ENCODE results near the gene ZNF443. TPM values are rescaled to one million over a fixed set of nuclear protein-coding genes. Genes with fewer than 3 reads are reported as not detected.
"Not testable (repeated sequence)": the region's sequence is repeated elsewhere in the genome, so short reads cannot be mapped to it uniquely, and the experiment has no call there.

ZNF443 gene
- polyA plus RNA-seq, 3 donors = 0.24 to 1.00 (median 0.52) TPM

DNA sequence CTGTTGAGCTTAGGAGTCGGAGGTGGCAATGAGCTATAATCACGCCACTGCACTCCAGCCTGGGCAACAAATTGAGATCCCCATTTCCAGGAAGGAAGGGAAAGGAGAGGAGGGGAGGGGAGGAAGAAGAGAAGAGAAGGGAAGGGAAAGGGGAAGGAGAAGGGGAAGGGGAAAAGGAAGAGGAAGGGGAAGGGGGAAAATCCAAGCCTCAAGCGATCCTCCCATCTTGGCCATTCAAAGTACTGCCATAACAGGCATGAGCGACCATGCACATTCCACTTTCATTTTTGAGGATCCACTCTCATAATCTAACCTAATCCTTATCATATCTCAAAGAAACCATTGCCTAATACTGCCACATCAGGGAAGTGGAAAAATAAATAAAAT is 14.9 kb downstream of the ZNF443 start:
- Histone ChIP-seq H3K27ac (ENCODE audit: low read depth in 1 of 2, low read length in 2 of 2) (no peak overlapping the region), H3K4me3 (replicated peaks in 1 of 3; ENCODE audit: low read depth in 2 of 3, low read length in 3 of 3) (no peak overlapping the region), H3K27me3 (ENCODE audit: control insufficient read depth in 2 of 2, insufficient read depth in 2 of 2, low read length in 2 of 2) (no peaks in the 10 kb centered on the region), H3K36me3 (replicated peaks in 1 of 2; ENCODE audit: control insufficient read depth in 1 of 2, insufficient read depth in 2 of 2, low read length in 2 of 2) (peaks cover under 1 to 29% of the 10 kb centered on the region in 2 donors), H2AFZ (ENCODE audit: insufficient read depth, low read depth, low read length, poor library complexity, severe bottlenecking) (no peak overlapping the region), H4K20me1 (ENCODE audit: insufficient read depth, low read length) (no peaks in the 10 kb centered on the region), H3K79me2 (ENCODE audit: insufficient read depth, low read length) (no peaks in the 10 kb centered on the region), H3K9me3 (replicated peaks in 1 of 2; ENCODE audit: control insufficient read depth in 1 of 2, insufficient read depth in 1 of 2, low read length in 2 of 2) (peaks cover 62 to 88% of the 10 kb centered on the region in 2 donors), H3K9ac (ENCODE audit: insufficient read depth, low read length, poor library complexity, severe bottlenecking) (no peak overlapping the region), H3K4me1 (ENCODE audit: control insufficient read depth in 1 of 2, insufficient read depth in 2 of 2, low read length in 2 of 2) (no peaks in the 10 kb centered on the region), H3K4me2 (replicated peaks; ENCODE audit: extremely low read depth, low read length, poor library complexity, severe bottlenecking) (no peak overlapping the region)
- Mint-ChIP-seq H3K4me3 (no peak overlapping the region), H3K36me3 (peaks cover 14 to 33% of the 10 kb centered on the region in 2 donors), H3K27ac (no peak overlapping the region), H3K4me1 (no peaks in the 10 kb centered on the region), H3K27me3 (ENCODE audit: low read depth in 3 of 3) (no peaks in the 10 kb centered on the region), H3K9me3 (peaks cover 50 to 90% (median 85%) of the 10 kb centered on the region in 7 donors)
- DNase-seq = no peak
- WGBS (ENCODE audit: insufficient coverage) = 100% methylated on average over 2 of the region's 4 CpGs
- TF ChIP-seq, protein P1, sequence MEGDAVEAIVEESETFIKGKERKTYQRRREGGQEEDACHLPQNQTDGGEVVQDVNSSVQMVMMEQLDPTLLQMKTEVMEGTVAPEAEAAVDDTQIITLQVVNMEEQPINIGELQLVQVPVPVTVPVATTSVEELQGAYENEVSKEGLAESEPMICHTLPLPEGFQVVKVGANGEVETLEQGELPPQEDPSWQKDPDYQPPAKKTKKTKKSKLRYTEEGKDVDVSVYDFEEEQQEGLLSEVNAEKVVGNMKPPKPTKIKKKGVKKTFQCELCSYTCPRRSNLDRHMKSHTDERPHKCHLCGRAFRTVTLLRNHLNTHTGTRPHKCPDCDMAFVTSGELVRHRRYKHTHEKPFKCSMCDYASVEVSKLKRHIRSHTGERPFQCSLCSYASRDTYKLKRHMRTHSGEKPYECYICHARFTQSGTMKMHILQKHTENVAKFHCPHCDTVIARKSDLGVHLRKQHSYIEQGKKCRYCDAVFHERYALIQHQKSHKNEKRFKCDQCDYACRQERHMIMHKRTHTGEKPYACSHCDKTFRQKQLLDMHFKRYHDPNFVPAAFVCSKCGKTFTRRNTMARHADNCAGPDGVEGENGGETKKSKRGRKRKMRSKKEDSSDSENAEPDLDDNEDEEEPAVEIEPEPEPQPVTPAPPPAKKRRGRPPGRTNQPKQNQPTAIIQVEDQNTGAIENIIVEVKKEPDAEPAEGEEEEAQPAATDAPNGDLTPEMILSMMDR (IDR thresholded peaks at IDR 0.05) = no peak
- intact Hi-C loops (cut with micrococcal nuclease) = no loop called here

DNA sequence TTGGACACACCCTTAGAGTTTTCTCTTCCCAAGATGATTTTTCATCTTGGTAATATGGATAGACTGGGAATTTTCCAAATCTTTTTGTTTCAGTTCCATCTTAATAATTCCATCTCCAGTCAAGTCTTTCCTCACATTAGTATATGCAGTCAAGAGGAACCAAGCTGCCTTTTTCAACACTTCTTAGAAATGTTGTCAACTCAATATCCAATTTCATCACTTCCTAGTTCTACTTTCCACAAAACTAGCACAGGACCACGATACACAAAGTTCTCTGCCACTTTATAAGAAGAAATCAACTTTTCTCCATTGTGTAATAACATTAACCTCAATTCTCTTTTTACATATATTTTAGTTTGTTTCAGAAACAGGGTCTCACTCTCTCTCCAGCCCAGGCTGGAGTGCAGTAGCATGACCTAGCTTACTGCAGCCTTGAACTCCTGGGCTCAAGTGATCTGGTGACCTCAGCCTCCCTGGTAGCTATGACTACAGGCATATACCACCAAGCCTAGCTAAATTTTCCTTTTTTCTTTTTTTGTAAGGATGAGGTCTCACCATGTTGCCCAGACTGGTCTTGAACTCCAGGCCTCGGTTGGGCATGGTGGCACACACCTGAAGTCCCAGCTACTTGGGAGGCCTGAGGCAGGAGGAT is 15.5 kb downstream of the ZNF443 start:
- Histone ChIP-seq H3K9me3 (replicated peaks in 1 of 2; ENCODE audit: control insufficient read depth in 1 of 2, insufficient read depth in 1 of 2, low read length in 2 of 2) (peaks cover 65 to 88% of the 10 kb centered on the region in 2 donors), H3K27me3 (ENCODE audit: control insufficient read depth in 2 of 2, insufficient read depth in 2 of 2, low read length in 2 of 2) (no peaks in the 10 kb centered on the region), H3K27ac (ENCODE audit: low read depth in 1 of 2, low read length in 2 of 2) (no peak overlapping the region), H3K4me2 (replicated peaks; ENCODE audit: extremely low read depth, low read length, poor library complexity, severe bottlenecking) (no peak overlapping the region), H4K20me1 (ENCODE audit: insufficient read depth, low read length) (no peaks in the 10 kb centered on the region), H2AFZ (ENCODE audit: insufficient read depth, low read depth, low read length, poor library complexity, severe bottlenecking) (no peak overlapping the region), H3K4me1 (ENCODE audit: control insufficient read depth in 1 of 2, insufficient read depth in 2 of 2, low read length in 2 of 2) (no peaks in the 10 kb centered on the region), H3K4me3 (replicated peaks in 1 of 3; ENCODE audit: low read depth in 2 of 3, low read length in 3 of 3) (no peak overlapping the region), H3K9ac (ENCODE audit: insufficient read depth, low read length, poor library complexity, severe bottlenecking) (no peak overlapping the region), H3K79me2 (ENCODE audit: insufficient read depth, low read length) (no peaks in the 10 kb centered on the region), H3K36me3 (replicated peaks in 1 of 2; ENCODE audit: control insufficient read depth in 1 of 2, insufficient read depth in 2 of 2, low read length in 2 of 2) (peaks cover 0 to 24% of the 10 kb centered on the region in 2 donors)
- H3K27ac Mint-ChIP-seq = no peak overlapping the region
- H3K36me3 Mint-ChIP-seq = peaks cover 9 to 28% of the 10 kb centered on the region in 2 donors
- 100% methylated on average over 1 of the region's 2 CpGs for WGBS (ENCODE audit: insufficient coverage)
- no peaks in the 10 kb centered on the region for H3K27me3 Mint-ChIP-seq (ENCODE audit: low read depth in 3 of 3)
- peaks cover 45 to 88% (median 83%) of the 10 kb centered on the region in 7 donors for H3K9me3 Mint-ChIP-seq
- DNase-seq = no peak
- intact Hi-C loops (cut with micrococcal nuclease) = no loop called here
- H3K4me3 Mint-ChIP-seq = no peak overlapping the region
- TF ChIP-seq, protein P1 (IDR thresholded peaks at IDR 0.05) = no peak
- no peaks in the 10 kb centered on the region for H3K4me1 Mint-ChIP-seq

DNA sequence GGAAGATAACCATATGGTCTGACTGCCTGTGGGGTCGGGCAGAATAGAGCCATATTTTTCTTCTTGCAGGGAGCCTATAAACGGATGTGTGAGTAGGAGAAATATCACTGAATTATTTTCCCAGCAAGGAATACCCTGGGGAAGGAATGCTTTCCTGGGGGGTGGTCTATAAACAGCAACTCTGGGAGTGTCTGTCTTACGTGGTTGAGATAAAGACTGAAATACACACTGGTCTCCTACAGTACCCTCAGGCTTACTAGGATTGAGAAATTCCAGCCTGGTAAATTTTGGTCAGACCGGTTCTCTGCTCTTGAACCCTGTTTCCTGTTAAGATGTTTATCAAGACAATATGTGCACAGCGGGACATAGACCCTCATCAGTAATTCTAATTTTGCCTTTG is 23.5 kb downstream of the ZNF443 start:
- H3K27ac Mint-ChIP-seq; H3K4me3 Mint-ChIP-seq; H3K4me2 ChIP-seq (replicated peaks; ENCODE audit: extremely low read depth, low read length, poor library complexity, severe bottlenecking); H3K36me3 ChIP-seq (replicated peaks in 1 of 2; ENCODE audit: control insufficient read depth in 1 of 2, insufficient read depth in 2 of 2, low read length in 2 of 2); H4K20me1 ChIP-seq (ENCODE audit: insufficient read depth, low read length); H3K79me2 ChIP-seq (ENCODE audit: insufficient read depth, low read length); H3K27me3 Mint-ChIP-seq (ENCODE audit: low read depth in 3 of 3); H3K36me3 Mint-ChIP-seq; H3K27ac ChIP-seq (ENCODE audit: low read depth in 1 of 2, low read length in 2 of 2); H3K4me1 ChIP-seq (ENCODE audit: control insufficient read depth in 1 of 2, insufficient read depth in 2 of 2, low read length in 2 of 2); intact Hi-C loops (cut with micrococcal nuclease); H3K27me3 ChIP-seq (ENCODE audit: control insufficient read depth in 2 of 2, insufficient read depth in 2 of 2, low read length in 2 of 2); H3K4me1 Mint-ChIP-seq; H3K4me3 ChIP-seq (replicated peaks in 1 of 3; ENCODE audit: low read depth in 2 of 3, low read length in 3 of 3); H2AFZ ChIP-seq (ENCODE audit: insufficient read depth, low read depth, low read length, poor library complexity, severe bottlenecking); DNase-seq; H3K9ac ChIP-seq (ENCODE audit: insufficient read depth, low read length, poor library complexity, severe bottlenecking): not testable (repeated sequence)
- peaks cover 74 to 91% of the 10 kb centered on the region in 2 donors for H3K9me3 ChIP-seq (replicated peaks in 1 of 2; ENCODE audit: control insufficient read depth in 1 of 2, insufficient read depth in 1 of 2, low read length in 2 of 2)
- 86% methylated on average over 1 of the region's 5 CpGs for WGBS (ENCODE audit: insufficient coverage)
- H3K9me3 Mint-ChIP-seq = peaks cover 40 to 95% (median 89%) of the 10 kb centered on the region in 7 donors
